ENCODE results near the gene FBRSL1. TPM values are rescaled to one million over a fixed set of nuclear protein-coding genes. Genes with fewer than 3 reads are reported as not detected.

Gene FBRSL1
- total and polyA plus RNA-seq, 9 of the 15 experiments (the other 6 are each of a cell fraction or from before 2014, with no cell fraction given): 0.24 to 129 (median 7.3) TPM

DNA sequence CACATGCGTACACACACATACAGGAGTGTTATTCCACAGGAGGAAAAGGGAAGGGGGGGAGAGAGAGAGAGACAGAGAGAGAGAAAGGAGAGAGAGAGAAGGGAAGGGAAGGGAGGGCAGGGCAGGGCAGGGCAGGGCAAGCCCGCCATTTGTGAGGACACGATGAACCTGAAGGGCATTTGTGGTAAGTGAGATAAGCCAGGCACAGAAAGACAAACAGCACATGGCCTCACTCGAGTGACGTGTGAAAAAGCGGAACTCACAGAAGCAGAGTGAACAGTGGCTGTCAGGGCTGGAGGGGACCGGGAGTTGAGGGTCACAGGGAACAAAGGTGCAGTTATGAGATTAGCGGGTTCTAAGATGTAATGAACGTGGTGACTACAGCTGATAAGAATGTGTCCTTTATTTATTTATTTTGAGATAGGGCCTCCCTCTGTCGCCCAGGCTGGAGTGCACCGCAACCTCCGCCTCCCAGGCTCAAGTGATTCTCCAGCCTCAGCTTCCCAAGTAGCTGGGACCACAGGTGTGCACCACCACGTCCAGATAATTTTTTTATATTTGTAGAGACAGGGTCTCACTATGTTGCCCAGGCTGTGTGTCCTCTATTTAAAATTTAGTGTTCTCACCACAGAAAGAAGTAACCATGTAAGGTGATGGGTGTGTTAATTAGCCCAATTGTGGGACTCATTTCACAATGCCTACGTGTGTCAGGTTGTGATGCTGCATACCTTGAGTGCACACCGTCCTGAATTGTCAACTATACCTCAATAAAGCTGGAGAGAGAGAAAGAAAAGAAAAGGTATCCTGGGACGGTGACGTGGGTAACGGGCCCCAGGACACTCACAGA, 18.7 kb upstream of the FBRSL1 start:
- Histone ChIP-seq H4K20me1 (replicated peaks; ENCODE audit: control insufficient read depth, insufficient read depth, low read length) (no peaks in the 10 kb centered on the region; the same call in 1 of the 2 replicates), H3K4me2 (ENCODE audit: insufficient read depth, low read length) (no peak overlapping the region), H3K79me2 (ENCODE audit: control insufficient read depth, insufficient read depth, low read length) (no peaks in the 10 kb centered on the region), H3K27me3 (ENCODE audit: control insufficient read depth in 2 of 2, insufficient read depth in 2 of 2, low read length in 2 of 2) (peaks cover 0 to 9% of the 10 kb centered on the region in 2 experiments; a peak in 2 of 5 replicates), H3K4me3 (no peak overlapping the region), H3K9ac (ENCODE audit: insufficient read depth in 1 of 2, low read depth in 2 of 2, low read length in 2 of 2) (no peak overlapping the region), H3K9me1 (ENCODE audit: control insufficient read depth, insufficient read depth, low read length) (no peaks in the 10 kb centered on the region), H3K4me1 (replicated peaks in 1 of 2; ENCODE audit: control insufficient read depth in 2 of 2, insufficient read depth in 2 of 2, low read length in 2 of 2) (peaks cover 6 to 37% of the 10 kb centered on the region in 2 experiments; a peak in 3 of 5 replicates), H3K36me3 (ENCODE audit: control insufficient read depth, insufficient read depth, low read length) (no peaks in the 10 kb centered on the region), H2AFZ (ENCODE audit: low read depth, low read length) (no peak overlapping the region), H3K27ac (ENCODE audit: extremely low read depth, low read depth, low read length) (peak overlapping the region; percentile 88), H3K9me3 (replicated peaks; ENCODE audit: control insufficient read depth, insufficient read depth, low read depth, low read length) (peaks cover 4% of the 10 kb centered on the region; the same call in 1 of the 2 replicates)
- intact Hi-C loops (cut with micrococcal nuclease) (no loop called here), in situ Hi-C loops (cut with MboI) (no loop called here)
- ATAC-seq: peak; percentile 95
- WGBS (ENCODE audit: insufficient coverage, low coverage, missing lambda C conversion rate): 4% methylated on average over 15 of the region's 18 CpGs
- CTCF ChIA-PET (ENCODE audit: low intra/inter-chr PET ratio): no interaction called here
- POLR2A ChIA-PET: no interaction called here
- peak; percentile 89 for FAIRE-seq
- DNase-seq (ENCODE audit: extremely low read depth in 1 of 4, low spot score in 3 of 4): peak; percentile 50 to 78 (median 64)
- no TSS peak for BruUV-seq (replicated peaks)
- TF ChIP-seq SOX6 (IDR thresholded peaks at IDR 0.05): peak; percentile 97
- TF ChIP-seq RNF2 (IDR thresholded peaks at IDR 0.05): peak; percentile 85
- TF ChIP-seq ID3 (CRISPR knock-in tag; IDR thresholded peaks at IDR 0.05): no peak
- TF ChIP-seq ID3 (tag; IDR thresholded peaks at IDR 0.05): peak; percentile 75; the same call in 1 of the 2 replicates
- peak; percentile 73; the same call in 1 of the 2 replicates for TF ChIP-seq ZNF644 (tag; IDR thresholded peaks at IDR 0.05; ENCODE audit: low read depth)
- peak; percentile 58 for TF ChIP-seq BHLHE40 (IDR thresholded peaks at IDR 0.05; ENCODE audit: low read length)
- no peak for TF ChIP-seq RBM22 (IDR thresholded peaks at IDR 0.05; ENCODE audit: low read depth, low read length, poor library complexity, severe bottlenecking)
- peak; percentile 96 for TF ChIP-seq NCOA1 (IDR thresholded peaks at IDR 0.05; ENCODE audit: low read depth)
- TF ChIP-seq, protein P1, sequence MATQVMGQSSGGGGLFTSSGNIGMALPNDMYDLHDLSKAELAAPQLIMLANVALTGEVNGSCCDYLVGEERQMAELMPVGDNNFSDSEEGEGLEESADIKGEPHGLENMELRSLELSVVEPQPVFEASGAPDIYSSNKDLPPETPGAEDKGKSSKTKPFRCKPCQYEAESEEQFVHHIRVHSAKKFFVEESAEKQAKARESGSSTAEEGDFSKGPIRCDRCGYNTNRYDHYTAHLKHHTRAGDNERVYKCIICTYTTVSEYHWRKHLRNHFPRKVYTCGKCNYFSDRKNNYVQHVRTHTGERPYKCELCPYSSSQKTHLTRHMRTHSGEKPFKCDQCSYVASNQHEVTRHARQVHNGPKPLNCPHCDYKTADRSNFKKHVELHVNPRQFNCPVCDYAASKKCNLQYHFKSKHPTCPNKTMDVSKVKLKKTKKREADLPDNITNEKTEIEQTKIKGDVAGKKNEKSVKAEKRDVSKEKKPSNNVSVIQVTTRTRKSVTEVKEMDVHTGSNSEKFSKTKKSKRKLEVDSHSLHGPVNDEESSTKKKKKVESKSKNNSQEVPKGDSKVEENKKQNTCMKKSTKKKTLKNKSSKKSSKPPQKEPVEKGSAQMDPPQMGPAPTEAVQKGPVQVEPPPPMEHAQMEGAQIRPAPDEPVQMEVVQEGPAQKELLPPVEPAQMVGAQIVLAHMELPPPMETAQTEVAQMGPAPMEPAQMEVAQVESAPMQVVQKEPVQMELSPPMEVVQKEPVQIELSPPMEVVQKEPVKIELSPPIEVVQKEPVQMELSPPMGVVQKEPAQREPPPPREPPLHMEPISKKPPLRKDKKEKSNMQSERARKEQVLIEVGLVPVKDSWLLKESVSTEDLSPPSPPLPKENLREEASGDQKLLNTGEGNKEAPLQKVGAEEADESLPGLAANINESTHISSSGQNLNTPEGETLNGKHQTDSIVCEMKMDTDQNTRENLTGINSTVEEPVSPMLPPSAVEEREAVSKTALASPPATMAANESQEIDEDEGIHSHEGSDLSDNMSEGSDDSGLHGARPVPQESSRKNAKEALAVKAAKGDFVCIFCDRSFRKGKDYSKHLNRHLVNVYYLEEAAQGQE (IDR thresholded peaks at IDR 0.05; ENCODE audit: borderline replicate concordance): peak; percentile 19; the same call in 1 of the 2 replicates
- TF ChIP-seq, protein P1 (CRISPR knock-in tag; IDR thresholded peaks at IDR 0.05; ENCODE audit: low read depth): no peak
- peak; percentile 89; the same call in 1 of the 2 replicates for TF ChIP-seq ARID2 (IDR thresholded peaks at IDR 0.05)
- TF ChIP-seq TCFL5 (CRISPR knock-in tag; conservative IDR thresholded peaks at IDR 0.05): no peak
